HG03066 (cell line): ENCODE measurements around the gene SLC12A1.
A peak's percentile ranks its signal among the peaks of the same experiment; 100 is the strongest.

Experiments
- ATAC-seq: cut with Tn5 transposase; IDR thresholded peaks from one replicate; pipeline ENCODE4 v1.9.1; 2021; ENCODE audit warnings: low read depth; ENCODE audit not compliant: unreplicated experiment

Gene SLC12A1

GRCh38 chr15:48343865-48344264 lies 137.8 kb downstream of the SLC12A1 start:
- ATAC-seq, result no peak

GRCh38 chr15:48345516-48345915 lies 139.4 kb downstream of the SLC12A1 start:
- ATAC-seq, result no peak

GRCh38 chr15:48352474-48353072 lies 146.5 kb downstream of the SLC12A1 start:
- ATAC-seq, result peak; percentile 84
